H1 (cell line): Measurements from ENCODE around the gene TBC1D17.
A peak's percentile ranks its signal among the peaks of the same experiment; 100 is the strongest.

Experiments used
- ATF2 ChIP-seq: IDR thresholded peaks from 2 replicates; pipeline ENCODE4 v1.6.1; 2012; ENCODE audit warnings: low read length, inconsistent platforms
- EP300 ChIP-seq, 2 experiments: IDR thresholded peaks; 1 replicate in 1 of 2; 2 replicates in 1 of 2; pipeline ENCODE4 v1.6.1; 2011 to 2012; ENCODE audit warnings: low read depth in 2 of 2, low read length in 2 of 2, mild to moderate bottlenecking in 2 of 2, borderline replicate concordance in 1 of 2, inconsistent platforms in 1 of 2, moderate library complexity in 1 of 2
- EZH2 ChIP-seq: fragments of 200-600 bp; sonication (generic); IDR thresholded peaks from 2 replicates; pipeline ENCODE4 v1.7.1; 2012; ENCODE audit warnings: low read depth, mild to moderate bottlenecking, moderate library complexity, low read length, inconsistent platforms; ENCODE audit not compliant: severe bottlenecking
- FOSL1 ChIP-seq: IDR thresholded peaks from 2 replicates; pipeline ENCODE4 v1.6.1; 2011; ENCODE audit warnings: mild to moderate bottlenecking, low read depth, low read length, moderate library complexity; ENCODE audit not compliant: insufficient read depth
- POLR2A ChIP-seq, 2 experiments: IDR thresholded peaks; 1 replicate in 1 of 2; 2 replicates in 1 of 2; pipeline ENCODE4 v1.6.1; 2011; ENCODE audit warnings: low read depth in 2 of 2, low read length in 2 of 2, mild to moderate bottlenecking in 2 of 2; ENCODE audit errors: control extremely low read depth in 1 of 2
- POLR2AphosphoS5 ChIP-seq: IDR thresholded peaks from 2 replicates; pipeline ENCODE4 v1.6.1; 2011; ENCODE audit warnings: low read depth, low read length
- RFX5 ChIP-seq: IDR thresholded peaks from 2 replicates; pipeline ENCODE4 v1.6.1; 2011; ENCODE audit warnings: low read depth, low read length, improper control_type of control experiment, borderline replicate concordance
- SIN3A ChIP-seq, 2 experiments: IDR thresholded peaks in 1 of 2; conservative IDR thresholded peaks in 1 of 2; 2 replicates each; pipeline ENCODE4 v1.6.1; 2011 to 2012; ENCODE audit warnings: low read length in 2 of 2, improper control_type of control experiment in 1 of 2, low read depth in 1 of 2, mild to moderate bottlenecking in 1 of 2
- TAF1 ChIP-seq: IDR thresholded peaks from 2 replicates; pipeline ENCODE4 v1.6.1; 2011; ENCODE audit warnings: mild to moderate bottlenecking, low read depth, low read length
- YY1 ChIP-seq: IDR thresholded peaks from 2 replicates; pipeline ENCODE4 v1.6.1; 2011; ENCODE audit warnings: low read depth, mild to moderate bottlenecking, low read length
- TF ChIP-seq, protein P1 (sequence below), 3 experiments: IDR thresholded peaks; 1 replicate in 2 of 3; 2 replicates in 1 of 3; pipeline versions ENCODE4 v1.5.1 to v1.6.1; 2011; ENCODE audit warnings: low read length in 3 of 3, mild to moderate bottlenecking in 3 of 3, inconsistent platforms in 2 of 3, low read depth in 1 of 3, moderate library complexity in 1 of 3; ENCODE audit not compliant: insufficient read depth in 1 of 3; ENCODE audit errors: control extremely low read depth in 1 of 3

DNA sequence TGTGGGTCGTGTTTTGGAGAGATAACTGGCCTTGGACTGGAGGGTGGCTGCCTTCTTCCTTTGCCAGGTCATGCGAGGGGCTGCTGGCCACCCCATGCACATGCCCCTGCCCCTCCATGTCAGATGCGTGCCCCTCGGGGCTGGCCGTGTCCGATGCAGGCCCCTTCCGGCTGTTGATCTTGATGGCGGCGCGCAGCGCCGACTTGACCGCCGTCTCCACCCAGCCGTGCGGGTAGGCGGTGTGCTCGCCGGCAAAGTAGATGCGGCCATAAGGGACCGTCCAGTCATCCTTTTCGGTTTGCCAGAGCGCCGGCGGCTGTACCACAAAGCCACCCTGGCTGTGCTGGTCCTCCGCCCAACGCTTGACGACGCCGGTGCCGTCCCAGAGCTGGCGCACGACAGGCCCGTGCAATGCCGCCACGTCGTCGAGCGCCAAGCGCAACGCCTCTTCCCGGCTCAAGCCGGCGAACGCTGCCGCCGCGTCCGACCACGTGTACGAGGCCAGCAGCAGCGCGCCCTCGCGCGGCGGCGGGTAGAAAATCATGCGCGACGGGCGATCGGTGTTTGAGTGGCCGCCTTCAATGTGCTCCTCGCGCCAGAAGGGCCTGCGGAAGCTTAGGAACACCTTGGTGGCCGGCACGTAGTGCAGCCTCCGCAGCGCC is 12.3 kb downstream of the TBC1D17 start:
- TF ChIP-seq, protein P1, sequence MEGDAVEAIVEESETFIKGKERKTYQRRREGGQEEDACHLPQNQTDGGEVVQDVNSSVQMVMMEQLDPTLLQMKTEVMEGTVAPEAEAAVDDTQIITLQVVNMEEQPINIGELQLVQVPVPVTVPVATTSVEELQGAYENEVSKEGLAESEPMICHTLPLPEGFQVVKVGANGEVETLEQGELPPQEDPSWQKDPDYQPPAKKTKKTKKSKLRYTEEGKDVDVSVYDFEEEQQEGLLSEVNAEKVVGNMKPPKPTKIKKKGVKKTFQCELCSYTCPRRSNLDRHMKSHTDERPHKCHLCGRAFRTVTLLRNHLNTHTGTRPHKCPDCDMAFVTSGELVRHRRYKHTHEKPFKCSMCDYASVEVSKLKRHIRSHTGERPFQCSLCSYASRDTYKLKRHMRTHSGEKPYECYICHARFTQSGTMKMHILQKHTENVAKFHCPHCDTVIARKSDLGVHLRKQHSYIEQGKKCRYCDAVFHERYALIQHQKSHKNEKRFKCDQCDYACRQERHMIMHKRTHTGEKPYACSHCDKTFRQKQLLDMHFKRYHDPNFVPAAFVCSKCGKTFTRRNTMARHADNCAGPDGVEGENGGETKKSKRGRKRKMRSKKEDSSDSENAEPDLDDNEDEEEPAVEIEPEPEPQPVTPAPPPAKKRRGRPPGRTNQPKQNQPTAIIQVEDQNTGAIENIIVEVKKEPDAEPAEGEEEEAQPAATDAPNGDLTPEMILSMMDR (IDR thresholded peaks at IDR 0.05; ENCODE audit: control extremely low read depth in 1 of 3, insufficient read depth in 1 of 3, low read depth in 1 of 3, low read length in 3 of 3): peak; percentile 77 to 94 (median 87)
- TF ChIP-seq ATF2 (peak; percentile 71), EP300 (IDR thresholded peaks at IDR 0.05; ENCODE audit: borderline replicate concordance in 1 of 2, low read depth in 2 of 2, low read length in 2 of 2) (peak in 1 of 2 experiments; percentile 47; a peak in 1 of 3 replicates), SIN3A (conservative IDR thresholded peaks at IDR 0.05 in 1 of 2, IDR thresholded peaks at IDR 0.05 in 1 of 2; ENCODE audit: low read depth in 1 of 2, low read length in 2 of 2) (peak; percentile 41 to 81; a peak in 3 of 4 replicates), YY1 (no peak; the same call in 1 of the 2 replicates), POLR2AphosphoS5 (peak; percentile 58), RFX5 (no peak), TAF1 (peak; percentile 32; the same call in 1 of the 2 replicates), POLR2A (IDR thresholded peaks at IDR 0.05; ENCODE audit: control extremely low read depth in 1 of 2, low read depth in 2 of 2, low read length in 2 of 2) (no peak), FOSL1 (no peak), EZH2 (no peak)
